Measurements from ENCODE around the gene FITM2.

Gene FITM2

GRCh38 chr20:44279228-44279627, 31.8 kb downstream of the FITM2 start:
- no peak for DNase-seq

GRCh38 chr20:44274303-44275017, 36.5 kb downstream of the FITM2 start:
- no peak for DNase-seq

DNA sequence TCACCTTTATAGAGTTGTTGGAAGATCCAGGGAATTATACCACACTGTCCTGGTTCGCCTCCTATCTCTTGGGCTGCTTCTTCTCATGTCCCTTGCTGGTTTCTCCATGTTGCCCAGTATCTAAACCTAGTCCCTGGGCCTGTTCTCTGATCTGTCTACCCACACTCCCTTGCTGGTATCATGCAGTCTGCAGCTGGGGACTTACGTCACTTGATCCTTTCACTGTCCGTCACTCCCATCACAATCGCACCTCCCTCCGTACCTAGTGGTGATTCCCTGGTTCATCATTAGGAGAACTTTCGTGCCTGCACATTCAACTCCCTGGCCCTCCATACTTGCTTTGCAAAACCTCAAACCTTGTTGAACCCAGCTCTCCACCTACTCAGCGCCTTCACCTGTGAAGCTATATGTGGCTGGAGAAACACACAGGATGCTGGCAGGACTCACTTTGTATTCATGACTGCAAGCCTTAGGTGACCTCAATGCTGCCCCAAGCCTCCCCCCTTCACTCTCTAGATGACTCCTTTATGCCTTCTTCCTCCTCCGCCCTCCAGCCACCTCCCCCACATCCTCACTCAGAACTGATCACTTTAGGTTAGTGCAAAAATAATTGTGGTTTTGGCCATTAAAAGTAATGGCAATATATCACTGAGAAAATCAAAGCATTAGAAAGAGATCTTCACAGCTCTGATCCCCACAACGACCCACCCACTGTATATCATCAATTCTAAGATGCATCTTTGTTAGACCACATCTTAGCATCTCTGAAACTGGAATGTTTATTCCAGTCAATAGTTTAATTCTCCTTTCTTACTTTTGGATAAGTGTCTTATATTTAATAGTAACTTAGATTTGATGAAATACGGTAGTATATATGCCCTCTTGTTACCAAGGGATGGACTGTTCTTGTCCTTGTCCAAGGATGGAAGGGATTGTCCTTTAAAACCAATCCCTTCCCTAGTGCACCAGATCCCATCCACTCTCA, 37.5 kb downstream of the FITM2 start:
- no peak for DNase-seq

GRCh38 chr20:44271915-44272663, 38.9 kb downstream of the FITM2 start:
- DNase-seq, result no peak

- no peak for DNase-seq
These were observed 42.2 kb downstream of the FITM2 start for GRCh38 chr20:44268802-44269201.

- no peak for DNase-seq
These were observed 46.7 kb downstream of the FITM2 start for GRCh38 chr20:44264287-44264686.

- no peak for DNase-seq
These were observed 52.6 kb downstream of the FITM2 start for GRCh38 chr20:44258226-44258890.

- no peak for DNase-seq
These were observed 54.0 kb downstream of the FITM2 start for GRCh38 chr20:44256961-44257360.

GRCh38 chr20:44255942-44256341, 55.1 kb downstream of the FITM2 start:
- no peak for DNase-seq

DNA sequence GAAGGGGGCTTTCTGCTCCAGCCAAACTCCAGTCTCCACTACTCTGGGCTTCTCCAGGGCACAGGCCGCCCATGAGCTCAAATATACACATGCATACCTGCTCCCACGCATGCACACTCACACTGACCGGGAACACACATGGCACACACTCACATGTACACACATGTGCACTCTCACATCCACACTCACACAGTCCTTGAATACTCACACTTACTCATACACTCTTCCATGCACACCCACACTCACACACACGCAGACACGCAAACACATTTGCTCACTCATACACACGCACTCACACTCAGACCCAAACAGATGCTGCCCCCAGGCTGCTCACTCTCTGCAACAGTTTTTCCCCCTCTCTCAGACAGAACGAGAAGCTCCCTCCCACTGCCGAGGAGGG, 56.9 kb downstream of the FITM2 start:
- no peak for DNase-seq

GRCh38 chr20:44253528-44253927, 57.5 kb downstream of the FITM2 start:
- no peak for DNase-seq
